ENCODE data around the gene PKHD1. TPM values are rescaled to one million over a fixed set of nuclear protein-coding genes. Genes with fewer than 3 reads are reported as not detected.

PKHD1 gene
- total RNA-seq, 1 experiment from 2014 or later = 0.43 TPM

DNA sequence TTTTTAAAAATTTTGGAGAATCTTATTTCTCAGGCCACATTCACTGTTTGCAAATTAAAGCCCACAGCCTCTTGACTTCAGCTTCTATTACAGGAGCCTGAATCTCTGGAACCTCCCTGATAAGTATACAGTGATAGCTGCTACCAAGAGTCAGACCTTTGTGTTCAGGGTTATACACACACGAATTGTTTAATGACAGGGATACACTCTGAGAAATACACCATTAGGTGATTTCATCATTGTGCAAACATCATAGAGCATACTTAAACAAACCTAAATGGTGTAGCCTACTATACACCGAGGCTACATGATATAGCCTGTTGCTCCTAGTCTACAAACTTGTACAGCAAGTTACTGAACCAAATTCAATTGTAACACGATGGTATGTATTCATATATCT is 473.9 kb downstream of the PKHD1 start:
- no peak for TF ChIP-seq CTCF (conservative IDR thresholded peaks at IDR 0.05; ENCODE audit: low read depth, low read length)
- TF ChIP-seq EZH2 (IDR thresholded peaks at IDR 0.05; ENCODE audit: borderline replicate concordance, low read depth, low read length, poor library complexity, severe bottlenecking) = no peak
- H3K4me1 ChIP-seq (ENCODE audit: insufficient read depth, low read length, poor library complexity, severe bottlenecking) = peaks cover 3% of the 10 kb centered on the region
- DNase-seq (ENCODE audit: low spot score) = no peak
- H3K9me3 ChIP-seq (ENCODE audit: low read depth, low read length, poor library complexity, severe bottlenecking) = no peaks in the 10 kb centered on the region
- H3K36me3 ChIP-seq (ENCODE audit: insufficient read depth, low read length, poor library complexity, severe bottlenecking) = no peaks in the 10 kb centered on the region
- CTCF ChIA-PET = no interaction called here
- no peaks in the 10 kb centered on the region for H3K27me3 ChIP-seq (replicated peaks; ENCODE audit: insufficient read depth, low read depth, low read length, poor library complexity)
- POLR2A ChIA-PET (ENCODE audit: low non-redundant PET) = no interaction called here
- no TSS peak for BruUV-seq (replicated peaks)
- H3K27ac ChIP-seq (ENCODE audit: low read depth, low read length, poor library complexity, severe bottlenecking) = no peak overlapping the region
- no peak overlapping the region for H3K4me3 ChIP-seq (ENCODE audit: low read depth, low read length, poor library complexity, severe bottlenecking)
- intact Hi-C loops (cut with micrococcal nuclease; ENCODE audit: unreplicated experiment) = no loop called here

- Histone ChIP-seq H3K27ac (ENCODE audit: low read depth, low read length, poor library complexity, severe bottlenecking) (no peak overlapping the region), H3K4me1 (ENCODE audit: insufficient read depth, low read length, poor library complexity, severe bottlenecking) (no peaks in the 10 kb centered on the region), H3K4me3 (ENCODE audit: low read depth, low read length, poor library complexity, severe bottlenecking) (no peak overlapping the region), H3K27me3 (replicated peaks; ENCODE audit: insufficient read depth, low read depth, low read length, poor library complexity) (no peaks in the 10 kb centered on the region), H3K9me3 (ENCODE audit: low read depth, low read length, poor library complexity, severe bottlenecking) (no peaks in the 10 kb centered on the region), H3K36me3 (ENCODE audit: insufficient read depth, low read length, poor library complexity, severe bottlenecking) (no peaks in the 10 kb centered on the region)
- TF ChIP-seq EZH2 (IDR thresholded peaks at IDR 0.05; ENCODE audit: borderline replicate concordance, low read depth, low read length, poor library complexity, severe bottlenecking) = no peak
- no peak for TF ChIP-seq CTCF (conservative IDR thresholded peaks at IDR 0.05; ENCODE audit: low read depth, low read length)
- ChIA-PET CTCF (no interaction called here), POLR2A (ENCODE audit: low non-redundant PET) (no interaction called here)
- DNase-seq (ENCODE audit: low spot score) = no peak
- intact Hi-C loops (cut with micrococcal nuclease; ENCODE audit: unreplicated experiment) = no loop called here
- no TSS peak for BruUV-seq (replicated peaks)
Measured at GRCh38 chr6:51608932-51609331, 478.5 kb downstream of the PKHD1 start.

- ChIA-PET CTCF (no interaction called here), POLR2A (ENCODE audit: low non-redundant PET) (no interaction called here)
- BruUV-seq (replicated peaks) = no TSS peak
- no peaks in the 10 kb centered on the region for H3K4me1 ChIP-seq (ENCODE audit: insufficient read depth, low read length, poor library complexity, severe bottlenecking)
- H3K27me3 ChIP-seq (replicated peaks; ENCODE audit: insufficient read depth, low read depth, low read length, poor library complexity) = no peaks in the 10 kb centered on the region
- TF ChIP-seq EZH2 (IDR thresholded peaks at IDR 0.05; ENCODE audit: borderline replicate concordance, low read depth, low read length, poor library complexity, severe bottlenecking) (no peak), CTCF (conservative IDR thresholded peaks at IDR 0.05; ENCODE audit: low read depth, low read length) (no peak)
- DNase-seq (ENCODE audit: low spot score) = no peak
- H3K27ac ChIP-seq (ENCODE audit: low read depth, low read length, poor library complexity, severe bottlenecking) = no peak overlapping the region
- H3K36me3 ChIP-seq (ENCODE audit: insufficient read depth, low read length, poor library complexity, severe bottlenecking) = no peaks in the 10 kb centered on the region
- no peak overlapping the region for H3K4me3 ChIP-seq (ENCODE audit: low read depth, low read length, poor library complexity, severe bottlenecking)
- H3K9me3 ChIP-seq (ENCODE audit: low read depth, low read length, poor library complexity, severe bottlenecking) = no peaks in the 10 kb centered on the region
- intact Hi-C loops (cut with micrococcal nuclease; ENCODE audit: unreplicated experiment) = no loop called here
Measured at GRCh38 chr6:51608383-51608782, 479.0 kb downstream of the PKHD1 start.
